Measurements from ENCODE around the gene STXBP4. TPM values are rescaled to one million over a fixed set of nuclear protein-coding genes. Genes with fewer than 3 reads are reported as not detected.

Gene STXBP4
- total and polyA plus RNA-seq, 2 donors from 2014 or later, result 4.5 to 20.2 TPM

DNA sequence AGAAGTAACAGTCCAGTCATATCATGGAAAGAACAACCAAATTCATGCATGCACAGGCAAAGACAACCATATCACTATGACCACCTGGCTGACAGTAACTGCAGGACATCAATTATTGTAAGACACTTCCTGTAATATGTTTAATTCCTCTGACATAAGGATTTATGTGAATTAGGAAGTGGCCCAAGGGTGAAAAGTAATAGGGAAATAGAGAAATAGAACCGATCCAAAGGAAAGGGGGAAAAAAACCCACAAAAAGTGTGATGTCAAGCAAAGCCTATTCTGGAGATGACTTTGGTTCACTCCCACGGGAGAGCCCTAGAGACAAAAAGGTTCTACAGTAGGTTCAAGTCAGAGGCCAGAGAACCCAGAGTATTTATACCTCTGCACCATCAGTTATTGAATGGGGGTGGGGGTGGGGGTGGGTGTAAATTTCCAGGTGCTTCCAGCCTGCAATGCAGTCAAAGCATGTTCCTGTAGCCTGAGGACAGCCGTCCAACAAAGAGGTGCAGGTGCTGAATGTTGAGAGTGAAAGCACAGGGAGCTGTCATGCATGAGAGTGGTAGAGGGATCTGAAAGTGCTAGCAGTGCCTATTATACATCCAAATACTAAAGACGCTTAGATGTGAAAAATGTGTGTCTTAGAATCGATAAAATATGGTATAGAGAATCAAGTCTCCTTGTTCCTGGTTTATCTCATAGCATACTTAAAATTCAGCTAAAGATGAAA, 200.6 kb downstream of the STXBP4 start:
- Histone ChIP-seq H3K9me3 (ENCODE audit: control insufficient read depth in 2 of 3, insufficient read depth in 1 of 3, low read length in 3 of 3) (peaks cover 0 to 4% (median 0%) of the 10 kb centered on the region in 3 donors), H3K27ac (ENCODE audit: low read depth in 2 of 2, low read length in 2 of 2) (no peak overlapping the region), H3K27me3 (ENCODE audit: control insufficient read depth, insufficient read depth, low read length) (no peaks in the 10 kb centered on the region), H3K36me3 (ENCODE audit: control insufficient read depth in 2 of 3, insufficient read depth in 3 of 3, low read length in 3 of 3) (no peaks in the 10 kb centered on the region), H3K9ac (ENCODE audit: low read length in 3 of 3) (no peak overlapping the region), H3K4me1 (ENCODE audit: control insufficient read depth in 2 of 3, insufficient read depth in 2 of 3, low read depth in 1 of 3, low read length in 3 of 3) (no peaks in the 10 kb centered on the region), H3K4me3 (ENCODE audit: low read length in 3 of 3) (no peak overlapping the region)
- peak in 1 of 5 donors; percentile 5 for DNase-seq
- intact Hi-C loops (cut with DNase I), result no loop called here
- FAIRE-seq, result no peak
- TF ChIP-seq, protein P1, sequence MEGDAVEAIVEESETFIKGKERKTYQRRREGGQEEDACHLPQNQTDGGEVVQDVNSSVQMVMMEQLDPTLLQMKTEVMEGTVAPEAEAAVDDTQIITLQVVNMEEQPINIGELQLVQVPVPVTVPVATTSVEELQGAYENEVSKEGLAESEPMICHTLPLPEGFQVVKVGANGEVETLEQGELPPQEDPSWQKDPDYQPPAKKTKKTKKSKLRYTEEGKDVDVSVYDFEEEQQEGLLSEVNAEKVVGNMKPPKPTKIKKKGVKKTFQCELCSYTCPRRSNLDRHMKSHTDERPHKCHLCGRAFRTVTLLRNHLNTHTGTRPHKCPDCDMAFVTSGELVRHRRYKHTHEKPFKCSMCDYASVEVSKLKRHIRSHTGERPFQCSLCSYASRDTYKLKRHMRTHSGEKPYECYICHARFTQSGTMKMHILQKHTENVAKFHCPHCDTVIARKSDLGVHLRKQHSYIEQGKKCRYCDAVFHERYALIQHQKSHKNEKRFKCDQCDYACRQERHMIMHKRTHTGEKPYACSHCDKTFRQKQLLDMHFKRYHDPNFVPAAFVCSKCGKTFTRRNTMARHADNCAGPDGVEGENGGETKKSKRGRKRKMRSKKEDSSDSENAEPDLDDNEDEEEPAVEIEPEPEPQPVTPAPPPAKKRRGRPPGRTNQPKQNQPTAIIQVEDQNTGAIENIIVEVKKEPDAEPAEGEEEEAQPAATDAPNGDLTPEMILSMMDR (IDR thresholded peaks at IDR 0.05; ENCODE audit: borderline replicate concordance, extremely low read depth, insufficient read depth), result no peak

DNA sequence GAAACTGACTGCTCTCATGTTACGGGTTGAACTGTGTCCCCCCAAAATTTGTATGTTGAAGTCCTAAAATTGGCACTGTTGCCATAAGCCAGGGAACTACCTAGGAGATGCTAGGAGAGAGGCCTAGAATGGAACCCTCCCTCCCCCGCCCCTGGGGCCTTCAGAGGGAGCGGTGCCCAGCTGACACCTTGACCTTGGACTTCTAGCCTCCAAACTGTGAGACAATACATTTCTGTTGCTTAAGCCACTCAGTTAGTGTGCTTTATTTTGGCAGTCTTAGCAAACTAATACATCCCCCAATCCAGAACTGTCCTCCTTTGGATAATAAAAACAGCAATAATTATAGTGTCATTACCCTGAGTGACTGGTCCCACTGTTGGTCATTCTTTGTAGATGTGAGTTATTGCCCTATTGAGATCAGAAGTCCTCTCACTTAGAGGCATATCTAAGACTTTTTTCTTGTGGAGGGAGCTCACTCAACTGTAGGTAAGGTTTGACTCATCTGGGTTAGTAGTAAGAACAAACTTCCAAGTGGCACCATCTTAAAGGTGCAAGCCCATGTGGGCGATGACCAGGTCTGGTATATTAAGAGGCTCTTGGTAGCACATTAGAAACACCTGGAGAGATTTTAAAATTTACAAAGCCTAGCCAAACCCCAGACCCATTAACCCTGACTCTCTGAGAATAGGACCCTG, 203.2 kb downstream of the STXBP4 start:
- Histone ChIP-seq H3K36me3 (ENCODE audit: control insufficient read depth in 2 of 3, insufficient read depth in 3 of 3, low read length in 3 of 3) (no peaks in the 10 kb centered on the region), H3K9me3 (ENCODE audit: control insufficient read depth in 2 of 3, insufficient read depth in 1 of 3, low read length in 3 of 3) (peaks cover 0 to 9% (median 0%) of the 10 kb centered on the region in 3 donors), H3K27me3 (ENCODE audit: control insufficient read depth, insufficient read depth, low read length) (no peaks in the 10 kb centered on the region), H3K27ac (ENCODE audit: low read depth in 2 of 2, low read length in 2 of 2) (no peak overlapping the region), H3K4me3 (ENCODE audit: low read length in 3 of 3) (no peak overlapping the region), H3K9ac (ENCODE audit: low read length in 3 of 3) (no peak overlapping the region), H3K4me1 (ENCODE audit: control insufficient read depth in 2 of 3, insufficient read depth in 2 of 3, low read depth in 1 of 3, low read length in 3 of 3) (no peaks in the 10 kb centered on the region)
- FAIRE-seq, result no peak
- DNase-seq, result no peak
- TF ChIP-seq, protein P1 (IDR thresholded peaks at IDR 0.05; ENCODE audit: borderline replicate concordance, extremely low read depth, insufficient read depth), result no peak
- intact Hi-C loops (cut with DNase I), result no loop called here

DNA sequence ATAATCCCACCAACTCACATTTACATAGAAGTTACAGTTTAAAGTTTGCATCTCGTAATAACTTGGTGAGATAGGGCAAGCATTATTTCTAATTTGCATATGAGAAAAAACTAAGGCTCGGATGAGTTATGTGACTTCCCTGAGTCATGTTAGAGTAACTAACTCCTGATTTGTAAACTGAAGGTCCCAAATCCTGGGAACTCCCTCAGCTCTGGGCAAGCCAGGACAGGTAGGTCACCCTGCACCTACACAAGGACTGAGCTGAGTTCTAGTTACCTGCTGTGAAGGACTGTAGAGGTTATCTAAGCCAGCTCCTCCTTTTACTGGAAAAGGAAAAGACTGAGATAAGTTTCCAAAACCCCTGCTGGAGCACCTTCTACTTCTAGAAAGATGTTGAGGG, 204.0 kb downstream of the STXBP4 start:
- intact Hi-C loops (cut with DNase I), result no loop called here
- no peak for FAIRE-seq
- TF ChIP-seq, protein P1 (IDR thresholded peaks at IDR 0.05; ENCODE audit: borderline replicate concordance, extremely low read depth, insufficient read depth), result no peak

More for the DNA sequence above, 204.0 kb downstream of the STXBP4 start:
- Histone ChIP-seq H3K4me3 (ENCODE audit: low read length in 3 of 3) (no peak overlapping the region), H3K9me3 (ENCODE audit: control insufficient read depth in 2 of 3, insufficient read depth in 1 of 3, low read length in 3 of 3) (peaks cover 0 to 9% (median 0%) of the 10 kb centered on the region in 3 donors), H3K9ac (ENCODE audit: low read length in 3 of 3) (no peak overlapping the region), H3K36me3 (ENCODE audit: control insufficient read depth in 2 of 3, insufficient read depth in 3 of 3, low read length in 3 of 3) (no peaks in the 10 kb centered on the region), H3K4me1 (ENCODE audit: control insufficient read depth in 2 of 3, insufficient read depth in 2 of 3, low read depth in 1 of 3, low read length in 3 of 3) (no peaks in the 10 kb centered on the region), H3K27ac (ENCODE audit: low read depth in 2 of 2, low read length in 2 of 2) (no peak overlapping the region), H3K27me3 (ENCODE audit: control insufficient read depth, insufficient read depth, low read length) (no peaks in the 10 kb centered on the region)
- DNase-seq, result no peak

Measured in kidney (tissue), 14 donors.